Tibial nerve (tissue), 3 donors: ENCODE data around the gene PLXNA4.

Source experiments
- POLR2A ChIP-seq, 2 donors: fragments of 450-650 bp; IDR thresholded peaks; one replicate each; pipeline ENCODE4 v1.6.1; 2017; ENCODE audit warnings: antibody characterized with exemption in 2 of 2, mild to moderate bottlenecking in 2 of 2, moderate library complexity in 2 of 2
- TF ChIP-seq, protein P1 (sequence below), 5 experiments: fragments of 200-600 bp in 3 of 5; fragments of 450-650 bp in 2 of 5; sonication (generic) in 3 of 5; IDR thresholded peaks; one replicate each; pipeline ENCODE4 v1.5.1; 2016 to 2019; ENCODE audit warnings: antibody characterized with exemption in 5 of 5, mild to moderate bottlenecking in 3 of 5, moderate library complexity in 2 of 5

DNA sequence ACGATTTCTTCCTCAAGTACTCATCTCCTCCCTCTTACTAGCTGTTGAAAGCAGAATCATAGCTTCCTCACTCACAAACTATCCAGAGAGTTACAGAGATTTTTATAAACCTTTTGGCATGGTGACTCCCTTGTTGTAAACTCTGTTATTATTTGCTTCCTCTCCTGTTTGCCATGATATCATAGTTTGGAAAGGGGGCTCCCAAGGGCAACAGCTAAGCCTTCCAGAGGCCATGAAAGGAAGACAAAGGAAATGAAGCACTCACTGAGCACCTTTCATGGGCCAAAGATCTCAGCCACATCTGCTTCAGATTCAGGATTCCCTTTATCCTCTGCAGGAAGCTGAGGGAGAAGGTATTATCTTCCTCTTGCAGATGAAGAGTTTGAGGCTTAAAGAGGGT is 484.6 kb downstream of the PLXNA4 start:
- TF ChIP-seq, protein P1, sequence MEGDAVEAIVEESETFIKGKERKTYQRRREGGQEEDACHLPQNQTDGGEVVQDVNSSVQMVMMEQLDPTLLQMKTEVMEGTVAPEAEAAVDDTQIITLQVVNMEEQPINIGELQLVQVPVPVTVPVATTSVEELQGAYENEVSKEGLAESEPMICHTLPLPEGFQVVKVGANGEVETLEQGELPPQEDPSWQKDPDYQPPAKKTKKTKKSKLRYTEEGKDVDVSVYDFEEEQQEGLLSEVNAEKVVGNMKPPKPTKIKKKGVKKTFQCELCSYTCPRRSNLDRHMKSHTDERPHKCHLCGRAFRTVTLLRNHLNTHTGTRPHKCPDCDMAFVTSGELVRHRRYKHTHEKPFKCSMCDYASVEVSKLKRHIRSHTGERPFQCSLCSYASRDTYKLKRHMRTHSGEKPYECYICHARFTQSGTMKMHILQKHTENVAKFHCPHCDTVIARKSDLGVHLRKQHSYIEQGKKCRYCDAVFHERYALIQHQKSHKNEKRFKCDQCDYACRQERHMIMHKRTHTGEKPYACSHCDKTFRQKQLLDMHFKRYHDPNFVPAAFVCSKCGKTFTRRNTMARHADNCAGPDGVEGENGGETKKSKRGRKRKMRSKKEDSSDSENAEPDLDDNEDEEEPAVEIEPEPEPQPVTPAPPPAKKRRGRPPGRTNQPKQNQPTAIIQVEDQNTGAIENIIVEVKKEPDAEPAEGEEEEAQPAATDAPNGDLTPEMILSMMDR (IDR thresholded peaks at IDR 0.05) = no peak
- no peak for TF ChIP-seq POLR2A (IDR thresholded peaks at IDR 0.05)
